Hematopoietic multipotent progenitor cell treated with erythropoietin and hydrocortisone succinate and interleukin-3 and kit ligand, for 4 days (in vitro differentiated cells): ENCODE results near the gene GOLM1.

Source experiments
- DNase-seq: peaks from one replicate; pipeline ENCODE4 v3.0.0-alpha.2; 2015

The GOLM1 gene

GRCh38 chr9:86043586-86043985 is 55.8 kb downstream of the GOLM1 start:
- DNase-seq = no peak

- DNase-seq = no peak
Measured at GRCh38 chr9:86042199-86042978, 57.0 kb downstream of the GOLM1 start.

- no peak for DNase-seq
Measured at GRCh38 chr9:86041311-86041741, 58.0 kb downstream of the GOLM1 start.

- no peak for DNase-seq
Measured at GRCh38 chr9:86040861-86041155, 58.5 kb downstream of the GOLM1 start.

GRCh38 chr9:86039991-86040860 is 59.1 kb downstream of the GOLM1 start:
- no peak for DNase-seq

- no peak for DNase-seq
Measured at GRCh38 chr9:86036555-86036954, 62.8 kb downstream of the GOLM1 start.

GRCh38 chr9:86035827-86036440 is 63.4 kb downstream of the GOLM1 start:
- no peak for DNase-seq

GRCh38 chr9:86034863-86035734 is 64.3 kb downstream of the GOLM1 start:
- DNase-seq = peak; percentile 70

GRCh38 chr9:86027767-86028166 is 71.6 kb downstream of the GOLM1 start:
- DNase-seq = no peak

- DNase-seq = peak; percentile 35
Measured at GRCh38 chr9:86022687-86023266, 76.6 kb downstream of the GOLM1 start.

GRCh38 chr9:86021166-86021565 is 78.2 kb downstream of the GOLM1 start:
- no peak for DNase-seq

- no peak for DNase-seq
Measured at GRCh38 chr9:86020731-86021130, 78.6 kb downstream of the GOLM1 start.

- no peak for DNase-seq
Measured at GRCh38 chr9:86009133-86009532, 90.2 kb downstream of the GOLM1 start.

GRCh38 chr9:86005253-86005775 is 94.0 kb downstream of the GOLM1 start:
- no peak for DNase-seq

GRCh38 chr9:85995599-85995998 is 103.8 kb downstream of the GOLM1 start:
- peak; percentile 17 for DNase-seq

GRCh38 chr9:85995097-85995496 is 104.3 kb downstream of the GOLM1 start:
- no peak for DNase-seq

- no peak for DNase-seq
Measured at GRCh38 chr9:85994191-85994590, 105.2 kb downstream of the GOLM1 start.

- DNase-seq = no peak
Measured at GRCh38 chr9:85987236-85987635, 112.1 kb downstream of the GOLM1 start.

GRCh38 chr9:85984457-85984856 is 114.9 kb downstream of the GOLM1 start:
- no peak for DNase-seq

GRCh38 chr9:85981369-85981768 is 118.0 kb downstream of the GOLM1 start:
- DNase-seq = no peak

GRCh38 chr9:85978496-85978895 is 120.9 kb downstream of the GOLM1 start:
- no peak for DNase-seq
